OCI-LY7 (cell line): Measurements from ENCODE around the gene USP35. TPM values are rescaled to one million over a fixed set of nuclear protein-coding genes. Genes with fewer than 3 reads are reported as not detected.
A peak's percentile ranks its signal among the peaks of the same experiment; 100 is the strongest.

Experiments used
- BruUV-seq: library from RNA; stranded (reverse); fragments of 400-500 nt; replicated peaks from 2 replicates; lab custom pipeline; 2021; lab: Mats Ljungman, UMichigan
- CTCF ChIA-PET: fragments of 300-600 bp; sonication (Branson Sonifier 250); formaldehyde crosslinking; loops from one replicate; lab custom pipeline; 2022; ENCODE audit warnings: antibody characterized with exemption; ENCODE audit not compliant: unreplicated experiment; lab: Charles Lee
- POLR2A ChIA-PET: fragments of 300-600 bp; sonication (Branson Sonifier 250); formaldehyde crosslinking; loops from one replicate; lab custom pipeline; 2022; ENCODE audit warnings: antibody characterized with exemption; lab: Charles Lee
- DNase-seq: peaks from one replicate; pipeline ENCODE4 v3.0.0-alpha.2; 2015; ENCODE audit warnings: low spot score
- H2AFZ ChIP-seq: fragments of 200-600 bp; sonication (generic), shearing (Covaris generic); 2 replicates; pipeline ENCODE4 v1.6.1; 2014; ENCODE audit warnings: mild to moderate bottlenecking, antibody characterized with exemption, low read length, moderate library complexity
- H3K27ac ChIP-seq: fragments of 200-600 bp; sonication (generic); 2 replicates; pipeline ENCODE4 v1.5.1; 2014; ENCODE audit warnings: mixed run types, low read depth, mild to moderate bottlenecking, moderate library complexity, low read length, inconsistent platforms; ENCODE audit not compliant: poor library complexity, severe bottlenecking
- H3K36me3 ChIP-seq: fragments of 200-600 bp; sonication (generic); 2 replicates; pipeline ENCODE4 v1.6.1; 2014; ENCODE audit warnings: mild to moderate bottlenecking, antibody characterized with exemption, low read length, moderate library complexity, mixed read lengths; ENCODE audit not compliant: insufficient read depth
- H3K4me1 ChIP-seq: fragments of 200-600 bp; sonication (generic); 2 replicates; pipeline ENCODE4 v1.5.1; 2014; ENCODE audit warnings: mild to moderate bottlenecking, low read length; ENCODE audit not compliant: insufficient read depth, poor library complexity, severe bottlenecking
- H3K4me2 ChIP-seq: fragments of 200-600 bp; sonication (generic); 2 replicates; pipeline ENCODE4 v1.6.1; 2014; ENCODE audit warnings: mild to moderate bottlenecking, low read length
- H3K4me3 ChIP-seq: fragments of 200-600 bp; sonication (generic); 2 replicates; pipeline ENCODE4 v1.5.1; 2014; ENCODE audit warnings: mild to moderate bottlenecking, low read depth, low read length; ENCODE audit not compliant: poor library complexity, severe bottlenecking
- H3K79me2 ChIP-seq: fragments of 200-600 bp; sonication (generic); 2 replicates; pipeline ENCODE4 v1.6.1; 2016; ENCODE audit warnings: low read depth, mild to moderate bottlenecking, low read length, moderate library complexity, mixed read lengths; ENCODE audit not compliant: insufficient read depth
- H3K9me2 ChIP-seq: fragments of 200-600 bp; sonication (generic); 2 replicates; pipeline ENCODE4 v1.6.1; 2016; ENCODE audit warnings: mild to moderate bottlenecking, low read length, mixed read lengths; ENCODE audit not compliant: insufficient read depth
- H3K9me3 ChIP-seq: fragments of 200-600 bp; sonication (generic); 2 replicates; pipeline ENCODE4 v1.6.1; 2014; ENCODE audit warnings: mild to moderate bottlenecking, mixed run types, low read length, mixed read lengths
- H4K20me1 ChIP-seq: fragments of 200-600 bp; sonication (generic); 2 replicates; pipeline ENCODE4 v1.6.1; 2014; ENCODE audit warnings: mild to moderate bottlenecking, antibody characterized with exemption, low read length, moderate library complexity, mixed read lengths; ENCODE audit not compliant: insufficient read depth
- CTCF ChIP-seq: fragments of 200-600 bp; sonication (generic); conservative IDR thresholded peaks from 2 replicates; pipeline ENCODE4 v1.5.1; 2014; ENCODE audit warnings: mild to moderate bottlenecking, antibody characterized with exemption, low read length, moderate library complexity, mixed read lengths
- EZH2phosphoT487 ChIP-seq: fragments of 200-600 bp; sonication (generic); IDR thresholded peaks from 2 replicates; pipeline ENCODE4 v1.6.1; 2018; ENCODE audit warnings: low read depth, borderline replicate concordance, mild to moderate bottlenecking, mixed run types, antibody characterized with exemption, low read length, moderate library complexity, mixed read lengths
- intact Hi-C: fragments of 100-400 bp; cut with micrococcal nuclease; formaldehyde crosslinking; loops from one replicate; pipeline ENCODE4 v1.10.0; 2022; ENCODE audit not compliant: unreplicated experiment
- total RNA-seq, 2 experiments: library from RNA; depleted of rRNA in 1 of 2; stranded (reverse); fragments of >200 nt in 1 of 2; shearing (Covaris generic) in 1 of 2; gene quantifications; 2 replicates each; pipeline ENCODE4 v1.2.3, GENCODE V29; 2014 to 2022

Gene USP35
- total RNA-seq, 2 experiments from 2014 or later: 3.2 to 4.9 TPM

GRCh38 chr11:78223320-78223954 is 34.7 kb downstream of the USP35 start:
- H3K79me2 ChIP-seq: no peaks in the 10 kb centered on the region
- BruUV-seq: no TSS peak
- no peaks in the 10 kb centered on the region for H3K36me3 ChIP-seq
- no peaks in the 10 kb centered on the region for H3K9me2 ChIP-seq
- ChIA-PET POLR2A (no interaction called here), CTCF (no interaction called here)
- peak overlapping the region; percentile 77 for H2AFZ ChIP-seq
- TF ChIP-seq EZH2phosphoT487 (no peak), CTCF (no peak)
- H3K4me1 ChIP-seq: peaks cover 47% of the 10 kb centered on the region
- intact Hi-C loops: loop anchor here (2.0 kb wide), 1 partner anchor 35 kb away; the partner anchor contains the start of genes KCTD21 and USP35
- H3K27ac ChIP-seq: peak overlapping the region; percentile 54
- DNase-seq: peak; percentile 71
- H4K20me1 ChIP-seq: no peaks in the 10 kb centered on the region
- peak overlapping the region; percentile 61 for H3K4me2 ChIP-seq
- H3K4me3 ChIP-seq: peak overlapping the region; percentile 10
- H3K9me3 ChIP-seq: no peaks in the 10 kb centered on the region

- intact Hi-C loops: no loop called here
- TF ChIP-seq CTCF: no peak
- BruUV-seq: no TSS peak
- Histone ChIP-seq H3K9me2 (no peaks in the 10 kb centered on the region), H3K4me3 (no peak overlapping the region), H4K20me1 (no peaks in the 10 kb centered on the region), H2AFZ (peak overlapping the region; percentile 77; the same call in 1 of the 2 replicates), H3K4me2 (peak overlapping the region; percentile 61), H3K27ac (peak overlapping the region; percentile 54), H3K79me2 (no peaks in the 10 kb centered on the region), H3K36me3 (no peaks in the 10 kb centered on the region), H3K4me1 (peaks cover 52% of the 10 kb centered on the region), H3K9me3 (no peaks in the 10 kb centered on the region)
- POLR2A ChIA-PET: no interaction called here
- DNase-seq: no peak
- CTCF ChIA-PET: no interaction called here
These were observed 35.8 kb downstream of the USP35 start for GRCh38 chr11:78224506-78224905.

GRCh38 chr11:78224906-78225420 is 36.2 kb downstream of the USP35 start:
- Histone ChIP-seq H3K4me1 (peaks cover 52% of the 10 kb centered on the region), H3K4me3 (no peak overlapping the region), H3K79me2 (no peaks in the 10 kb centered on the region), H3K27ac (no peak overlapping the region), H2AFZ (no peak overlapping the region), H4K20me1 (no peaks in the 10 kb centered on the region), H3K36me3 (no peaks in the 10 kb centered on the region), H3K4me2 (no peak overlapping the region), H3K9me3 (no peaks in the 10 kb centered on the region), H3K9me2 (no peaks in the 10 kb centered on the region)
- no peak for DNase-seq
- TF ChIP-seq EZH2phosphoT487: no peak
- no peak for TF ChIP-seq CTCF
- POLR2A ChIA-PET: interaction anchor here (0.7 to 1.0 kb wide), 3 partner anchors 36 to 334 kb away, joined by 3 read pairs; partner anchors contain the start of genes KCTD21 and USP35
- CTCF ChIA-PET: no interaction called here
- intact Hi-C loops: no loop called here
- BruUV-seq: no TSS peak
